Ishikawa (cell line): ENCODE results near the gene FIGNL2.

Source experiments
- EGR1 ChIP-seq: IDR thresholded peaks from 2 replicates; pipeline ENCODE4 v1.6.1; 2012
- EP300 ChIP-seq: IDR thresholded peaks from 2 replicates; pipeline ENCODE4 v1.6.1; 2012; ENCODE audit warnings: borderline replicate concordance
- NFIC ChIP-seq: IDR thresholded peaks from 2 replicates; pipeline ENCODE4 v1.6.1; 2012
- TAF1 ChIP-seq: IDR thresholded peaks from 2 replicates; pipeline ENCODE4 v1.6.1; 2012; ENCODE audit warnings: low read depth, mild to moderate bottlenecking
- TCF12 ChIP-seq: IDR thresholded peaks from 2 replicates; pipeline ENCODE4 v1.6.1; 2012; ENCODE audit warnings: low read depth
- TF ChIP-seq, protein P1 (sequence below): IDR thresholded peaks from 2 replicates; pipeline ENCODE4 v1.6.1; 2012; ENCODE audit warnings: low read depth, mild to moderate bottlenecking

DNA sequence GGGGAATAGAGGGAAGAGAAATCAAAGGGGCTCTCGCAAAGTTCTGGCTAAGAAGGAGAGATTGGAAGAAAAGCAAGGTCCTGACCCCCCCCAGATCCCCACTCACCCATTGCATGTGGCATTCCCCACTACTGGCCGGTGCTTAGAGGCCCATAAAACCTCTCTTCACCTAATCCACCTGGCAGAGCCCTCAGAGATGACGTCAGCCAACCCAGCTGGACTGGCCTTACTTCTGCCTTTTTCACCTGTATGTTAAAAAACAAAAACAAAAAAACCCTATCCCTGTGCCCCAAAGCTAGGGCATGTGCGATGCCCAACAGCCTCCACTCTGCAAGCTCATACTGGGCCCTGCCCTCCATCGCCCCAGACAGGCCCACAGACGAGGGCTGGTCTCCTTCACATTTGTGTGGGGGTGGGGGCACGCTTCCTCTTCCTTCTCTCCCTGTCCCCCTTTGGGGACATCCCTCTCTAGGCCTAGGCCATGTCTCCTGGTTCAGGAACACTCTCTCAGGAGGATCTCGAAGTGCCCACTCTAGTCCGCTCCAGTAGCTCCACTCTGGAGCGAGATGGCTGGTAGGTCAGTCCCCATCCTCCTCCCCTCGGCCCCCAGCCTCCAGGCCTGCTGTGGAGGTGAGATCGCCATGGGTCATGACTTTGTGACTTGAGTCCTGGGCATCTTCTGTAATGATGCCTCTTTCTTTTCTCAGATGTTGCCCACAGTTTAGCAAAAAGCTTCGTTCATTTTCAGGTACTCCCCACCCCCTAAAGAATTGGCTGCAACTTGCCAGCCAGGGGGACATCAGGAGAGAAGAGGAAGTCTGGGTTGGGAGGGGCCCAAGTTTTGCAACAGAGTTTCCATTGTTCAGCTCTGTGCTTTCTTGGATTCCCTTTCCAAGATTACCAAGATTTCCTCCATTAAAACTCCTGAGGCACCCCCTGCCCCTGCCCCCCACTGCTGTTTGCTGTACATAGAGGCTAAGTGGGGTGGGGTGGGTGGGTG is 37.0 kb downstream of the FIGNL2 start:
- no peak for TF ChIP-seq TAF1
- TF ChIP-seq EGR1 = no peak
- TF ChIP-seq EP300 = no peak
- TF ChIP-seq TCF12 = no peak
- TF ChIP-seq, protein P1, sequence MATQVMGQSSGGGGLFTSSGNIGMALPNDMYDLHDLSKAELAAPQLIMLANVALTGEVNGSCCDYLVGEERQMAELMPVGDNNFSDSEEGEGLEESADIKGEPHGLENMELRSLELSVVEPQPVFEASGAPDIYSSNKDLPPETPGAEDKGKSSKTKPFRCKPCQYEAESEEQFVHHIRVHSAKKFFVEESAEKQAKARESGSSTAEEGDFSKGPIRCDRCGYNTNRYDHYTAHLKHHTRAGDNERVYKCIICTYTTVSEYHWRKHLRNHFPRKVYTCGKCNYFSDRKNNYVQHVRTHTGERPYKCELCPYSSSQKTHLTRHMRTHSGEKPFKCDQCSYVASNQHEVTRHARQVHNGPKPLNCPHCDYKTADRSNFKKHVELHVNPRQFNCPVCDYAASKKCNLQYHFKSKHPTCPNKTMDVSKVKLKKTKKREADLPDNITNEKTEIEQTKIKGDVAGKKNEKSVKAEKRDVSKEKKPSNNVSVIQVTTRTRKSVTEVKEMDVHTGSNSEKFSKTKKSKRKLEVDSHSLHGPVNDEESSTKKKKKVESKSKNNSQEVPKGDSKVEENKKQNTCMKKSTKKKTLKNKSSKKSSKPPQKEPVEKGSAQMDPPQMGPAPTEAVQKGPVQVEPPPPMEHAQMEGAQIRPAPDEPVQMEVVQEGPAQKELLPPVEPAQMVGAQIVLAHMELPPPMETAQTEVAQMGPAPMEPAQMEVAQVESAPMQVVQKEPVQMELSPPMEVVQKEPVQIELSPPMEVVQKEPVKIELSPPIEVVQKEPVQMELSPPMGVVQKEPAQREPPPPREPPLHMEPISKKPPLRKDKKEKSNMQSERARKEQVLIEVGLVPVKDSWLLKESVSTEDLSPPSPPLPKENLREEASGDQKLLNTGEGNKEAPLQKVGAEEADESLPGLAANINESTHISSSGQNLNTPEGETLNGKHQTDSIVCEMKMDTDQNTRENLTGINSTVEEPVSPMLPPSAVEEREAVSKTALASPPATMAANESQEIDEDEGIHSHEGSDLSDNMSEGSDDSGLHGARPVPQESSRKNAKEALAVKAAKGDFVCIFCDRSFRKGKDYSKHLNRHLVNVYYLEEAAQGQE = no peak
- no peak for TF ChIP-seq NFIC
